Myocyte (in vitro differentiated cells): Measurements from ENCODE around the gene CNGB1. TPM values are rescaled to one million over a fixed set of nuclear protein-coding genes. Genes with fewer than 3 reads are reported as not detected.

Experiments
- DNase-seq: peaks from one replicate; pipeline ENCODE4 v3.0.0-alpha.2; 2012; ENCODE audit warnings: low read depth
- total RNA-seq: library from RNA; depleted of rRNA; stranded (reverse); fragments of >200 nt; gene quantifications from 2 replicates; pipeline ENCODE4 v1.2.3, GENCODE V29; 2014

The CNGB1 gene
- total RNA-seq, 1 donor from 2014 or later, result not detected

GRCh38 chr16:57977418-57978069, 6.6 kb upstream of the CNGB1 start:
- no peak for DNase-seq

- peak; percentile 13 for DNase-seq
These were observed 5.4 kb upstream of the CNGB1 start for GRCh38 chr16:57976331-57976796.

DNA sequence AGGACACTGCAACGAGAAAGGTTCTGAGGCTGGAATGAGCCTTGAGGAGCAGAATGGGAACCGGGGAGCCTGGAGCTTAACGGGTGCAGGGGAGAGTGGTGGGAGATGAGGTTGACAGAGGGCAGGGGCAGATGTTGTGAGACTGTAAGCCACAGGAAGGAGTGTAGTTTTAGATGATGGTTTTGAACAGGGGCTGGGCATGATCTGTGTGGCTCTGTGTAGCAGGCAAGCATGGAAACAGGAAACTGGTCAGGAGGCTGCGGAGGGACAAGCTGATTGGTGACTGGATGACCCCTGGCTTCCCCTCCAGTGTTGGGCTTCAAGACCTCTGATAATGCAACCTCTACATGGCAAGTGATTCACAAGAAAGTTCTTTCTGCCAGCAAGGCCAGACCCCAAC, 1.4 kb upstream of the CNGB1 start:
- DNase-seq, result no peak

GRCh38 chr16:57971848-57972247, 920 bp upstream of the CNGB1 start:
- no peak for DNase-seq

GRCh38 chr16:57970319-57970718, 609 bp downstream of the CNGB1 start:
- DNase-seq, result no peak

DNA sequence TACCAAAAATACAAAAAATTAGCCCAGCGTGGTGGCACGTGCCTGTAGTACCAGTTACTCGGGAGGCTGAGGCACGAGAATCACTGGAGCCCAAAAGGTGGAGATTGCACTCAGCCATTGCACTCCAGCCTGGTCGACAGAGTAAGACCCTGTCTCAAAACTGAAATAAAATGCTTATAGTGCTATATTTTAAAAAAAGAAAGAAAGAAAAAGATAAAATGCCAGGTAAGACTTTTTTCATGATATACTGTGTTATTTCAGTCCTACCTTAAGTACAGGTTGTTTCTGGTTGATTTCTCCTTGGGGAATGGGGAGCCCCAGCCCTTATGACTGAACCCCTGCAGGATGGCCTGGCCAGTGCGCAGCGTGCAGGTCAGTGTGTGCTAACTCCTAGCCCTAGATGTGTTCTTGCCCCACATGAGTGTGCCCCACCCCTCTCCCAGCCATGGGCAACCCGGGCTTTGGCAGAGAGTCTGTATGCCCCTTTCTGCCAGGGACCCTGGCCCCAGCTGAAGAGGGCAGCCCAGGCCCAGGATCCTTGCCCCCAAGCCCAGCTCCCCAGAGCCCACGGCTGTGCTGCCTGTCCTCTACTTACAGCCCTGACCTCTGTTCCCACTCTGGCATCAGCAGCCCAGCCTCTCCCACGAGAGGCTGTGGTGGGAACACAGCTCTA, 1.3 kb downstream of the CNGB1 start:
- no peak for DNase-seq

DNA sequence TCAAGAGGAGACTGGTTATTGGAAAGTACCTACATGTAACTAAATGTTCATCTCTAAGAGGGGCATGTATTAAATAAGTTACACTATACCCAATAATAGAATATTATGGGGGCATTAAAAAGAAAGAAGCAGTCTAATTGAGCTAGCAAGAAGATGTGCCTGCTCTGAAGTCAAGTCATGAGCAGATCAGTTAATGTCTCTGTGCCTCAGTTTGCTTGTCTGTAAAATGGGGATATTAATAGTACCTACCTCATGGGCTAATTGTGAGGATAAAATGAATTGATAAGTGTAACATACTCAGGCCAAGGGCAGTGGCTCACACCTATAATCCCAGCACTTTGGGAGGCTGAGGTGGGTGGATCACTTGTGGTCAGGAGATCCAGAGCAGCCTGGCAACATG, 3.0 kb downstream of the CNGB1 start:
- no peak for DNase-seq

GRCh38 chr16:57966986-57967385, 3.9 kb downstream of the CNGB1 start:
- DNase-seq, result no peak

GRCh38 chr16:57966204-57966771, 4.6 kb downstream of the CNGB1 start:
- no peak for DNase-seq

- DNase-seq, result no peak
These were observed 6.7 kb downstream of the CNGB1 start for GRCh38 chr16:57964157-57964700.

DNA sequence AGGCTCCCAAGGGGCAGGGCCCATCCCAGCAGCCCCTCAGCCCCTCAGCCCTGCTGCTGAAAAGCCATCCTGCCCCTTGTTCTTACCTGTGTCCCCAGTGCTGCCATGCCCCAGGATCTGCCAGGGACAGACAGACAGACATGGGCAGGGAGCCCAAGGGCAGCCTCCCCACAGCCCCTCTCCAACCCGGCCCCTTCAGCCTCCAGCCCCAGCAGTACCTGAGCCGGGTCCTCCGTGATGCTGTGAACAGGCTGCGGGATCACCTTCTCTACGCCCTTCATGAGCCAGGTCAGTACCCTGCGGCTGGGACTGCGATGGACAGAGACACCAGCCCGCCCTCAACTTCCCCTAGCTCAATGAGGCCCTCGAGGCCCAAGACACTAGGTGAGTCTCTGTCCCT, 8.2 kb downstream of the CNGB1 start:
- no peak for DNase-seq

- no peak for DNase-seq
These were observed 8.9 kb downstream of the CNGB1 start for GRCh38 chr16:57962046-57962445.

DNA sequence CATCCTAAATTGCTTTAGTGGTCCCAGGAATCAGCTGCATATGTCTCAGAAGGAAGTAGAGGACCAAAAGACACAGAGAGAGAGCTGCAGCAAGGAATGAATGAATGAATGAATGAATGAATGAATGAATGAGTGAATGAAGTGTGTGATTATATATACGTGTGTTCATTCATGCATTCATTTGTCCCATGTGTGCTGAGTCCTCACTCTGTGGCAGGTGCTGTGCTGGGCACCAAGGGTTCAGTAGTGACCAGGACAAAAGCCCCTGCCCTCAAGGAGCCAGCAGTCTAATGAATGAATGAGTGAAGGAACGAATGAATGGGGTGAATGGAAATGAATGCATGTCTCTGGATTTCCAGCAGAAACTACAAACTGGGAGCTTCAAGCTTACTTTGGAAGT, 9.4 kb downstream of the CNGB1 start:
- DNase-seq, result no peak

GRCh38 chr16:57960826-57961472, 10.0 kb downstream of the CNGB1 start:
- DNase-seq, result no peak

DNA sequence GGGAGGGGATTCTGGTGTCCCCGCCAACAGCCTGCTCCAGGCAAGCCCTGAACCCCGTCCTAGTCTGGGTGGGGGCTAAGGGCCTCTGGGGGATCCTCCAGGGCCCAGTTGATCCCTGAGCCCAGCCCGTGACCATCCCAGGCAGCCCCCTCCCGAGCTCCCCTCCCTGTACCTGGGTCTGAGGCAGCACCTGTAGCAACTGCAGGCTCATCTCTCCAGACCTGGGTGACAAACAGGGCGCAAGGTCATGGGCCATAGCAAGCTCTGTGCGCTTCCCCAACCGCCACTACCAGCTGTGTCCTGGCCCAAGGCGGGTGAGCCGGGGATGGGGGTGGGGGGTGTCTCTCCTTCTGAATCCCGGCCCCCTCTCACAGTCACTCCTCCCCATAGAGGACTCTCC, 10.6 kb downstream of the CNGB1 start:
- no peak for DNase-seq

GRCh38 chr16:57959804-57960203, 11.1 kb downstream of the CNGB1 start:
- no peak for DNase-seq

- no peak for DNase-seq
These were observed 11.8 kb downstream of the CNGB1 start for GRCh38 chr16:57959121-57959520.

DNA sequence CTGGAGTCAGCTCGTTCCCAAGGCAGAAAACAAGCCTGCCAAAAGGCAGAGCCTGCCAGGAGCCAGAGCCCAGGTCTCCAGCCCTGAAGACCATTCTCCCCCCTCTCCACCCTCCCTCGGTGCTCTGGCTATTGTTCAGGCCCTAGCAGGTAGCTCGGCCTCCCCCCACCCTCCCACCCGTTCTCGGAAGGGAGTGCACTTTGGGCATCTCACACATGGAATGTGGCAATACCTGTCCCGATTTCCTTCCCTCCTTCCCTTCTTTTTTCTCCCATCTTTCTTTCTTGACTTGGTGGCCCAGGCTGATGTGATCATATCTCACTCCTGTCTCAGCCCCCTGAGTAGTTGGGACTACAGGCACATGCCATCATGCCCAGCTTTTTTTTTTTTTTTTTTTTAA, 12.4 kb downstream of the CNGB1 start:
- DNase-seq, result no peak

DNA sequence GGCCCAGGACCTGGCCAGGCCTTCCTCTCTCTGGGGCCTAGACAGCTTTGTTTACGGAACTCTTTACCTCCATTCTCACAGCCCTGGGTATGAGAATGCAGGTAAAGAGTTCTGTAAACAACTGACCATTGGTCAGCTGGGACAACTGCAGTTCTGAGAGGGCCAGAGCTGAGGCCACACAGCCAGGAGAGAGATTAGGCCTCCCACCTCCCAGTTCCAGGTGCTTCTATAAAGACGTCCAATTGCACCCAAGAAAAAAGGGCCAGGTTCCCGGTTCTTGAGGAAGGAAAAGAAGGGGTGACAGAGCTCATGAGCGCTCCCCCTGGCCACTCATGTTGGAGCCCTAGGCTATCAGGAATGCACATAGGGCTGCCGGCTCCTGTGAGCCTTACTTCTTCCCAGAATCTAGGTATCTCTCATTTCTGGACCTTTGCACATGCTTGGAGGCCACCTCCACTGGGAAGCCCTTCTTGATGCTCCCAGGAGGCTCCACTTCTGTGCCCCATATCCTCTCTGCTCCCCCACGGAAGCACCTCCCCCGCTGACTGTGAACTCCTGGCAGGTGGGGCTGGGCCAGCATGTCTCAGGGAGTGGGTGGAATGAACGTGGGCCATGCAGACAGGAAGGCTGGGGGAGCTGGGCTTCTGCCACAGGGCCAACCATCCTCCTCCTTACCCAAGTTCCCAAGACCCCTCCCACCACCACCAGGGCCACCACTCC, 13.1 kb downstream of the CNGB1 start:
- no peak for DNase-seq

DNA sequence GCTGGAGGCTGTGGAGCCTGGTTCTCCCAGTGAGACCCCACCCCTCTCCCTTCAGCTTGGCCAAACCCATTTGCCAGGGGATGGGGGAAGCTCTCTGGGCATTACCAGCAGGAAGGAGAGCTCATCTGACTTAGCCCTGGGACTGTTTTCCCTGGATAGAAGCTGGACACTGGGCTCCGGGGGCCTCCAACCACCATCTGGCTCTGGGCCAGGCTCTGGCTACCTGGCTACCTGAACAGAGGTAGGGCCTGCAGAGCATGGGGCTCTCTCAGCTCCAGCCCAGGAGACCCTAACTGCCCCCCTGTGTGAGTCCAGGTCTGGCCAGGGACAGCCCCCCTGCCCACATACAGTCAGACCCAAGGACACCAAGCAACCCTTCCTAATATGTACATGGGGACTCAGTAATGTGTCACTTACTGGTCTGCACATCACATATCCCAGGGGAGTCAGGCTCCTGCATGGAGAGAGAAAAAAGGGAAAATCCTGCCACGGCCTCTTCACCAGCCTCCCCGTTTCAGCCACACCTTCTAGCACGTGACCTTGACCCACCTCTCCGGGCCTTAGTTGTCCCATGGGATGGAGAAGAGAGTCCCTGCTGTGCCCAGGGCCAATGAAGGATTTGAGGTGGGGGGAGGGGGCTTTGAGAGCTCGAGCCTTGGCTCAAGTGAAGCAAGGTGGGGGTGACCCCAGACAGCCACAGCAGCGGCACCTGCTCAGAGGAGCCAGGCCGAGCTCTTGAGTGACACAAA, 13.8 kb downstream of the CNGB1 start:
- DNase-seq, result no peak
